Esophagus muscularis mucosa (tissue), 3 donors: Measurements from ENCODE around the gene FRRS1L.

Experiments used
- POLR2AphosphoS5 ChIP-seq, 2 donors: sonication (generic); formaldehyde crosslinking; IDR thresholded peaks; one replicate each; pipeline ENCODE4 v1.6.1; 2017; ENCODE audit warnings: antibody characterized with exemption in 2 of 2
- TF ChIP-seq, protein P1 (sequence below), 3 experiments: fragments of 200-600 bp in 2 of 3; fragments of 450-650 bp in 1 of 3; sonication (generic) in 2 of 3; IDR thresholded peaks; one replicate each; pipeline ENCODE4 v1.5.1; 2017 to 2019; ENCODE audit warnings: antibody characterized with exemption in 3 of 3, mild to moderate bottlenecking in 2 of 3, moderate library complexity in 1 of 3

- TF ChIP-seq POLR2AphosphoS5 (IDR thresholded peaks at IDR 0.05): no peak
- TF ChIP-seq, protein P1, sequence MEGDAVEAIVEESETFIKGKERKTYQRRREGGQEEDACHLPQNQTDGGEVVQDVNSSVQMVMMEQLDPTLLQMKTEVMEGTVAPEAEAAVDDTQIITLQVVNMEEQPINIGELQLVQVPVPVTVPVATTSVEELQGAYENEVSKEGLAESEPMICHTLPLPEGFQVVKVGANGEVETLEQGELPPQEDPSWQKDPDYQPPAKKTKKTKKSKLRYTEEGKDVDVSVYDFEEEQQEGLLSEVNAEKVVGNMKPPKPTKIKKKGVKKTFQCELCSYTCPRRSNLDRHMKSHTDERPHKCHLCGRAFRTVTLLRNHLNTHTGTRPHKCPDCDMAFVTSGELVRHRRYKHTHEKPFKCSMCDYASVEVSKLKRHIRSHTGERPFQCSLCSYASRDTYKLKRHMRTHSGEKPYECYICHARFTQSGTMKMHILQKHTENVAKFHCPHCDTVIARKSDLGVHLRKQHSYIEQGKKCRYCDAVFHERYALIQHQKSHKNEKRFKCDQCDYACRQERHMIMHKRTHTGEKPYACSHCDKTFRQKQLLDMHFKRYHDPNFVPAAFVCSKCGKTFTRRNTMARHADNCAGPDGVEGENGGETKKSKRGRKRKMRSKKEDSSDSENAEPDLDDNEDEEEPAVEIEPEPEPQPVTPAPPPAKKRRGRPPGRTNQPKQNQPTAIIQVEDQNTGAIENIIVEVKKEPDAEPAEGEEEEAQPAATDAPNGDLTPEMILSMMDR (IDR thresholded peaks at IDR 0.05): no peak
Observed at GRCh38 chr9:109192732-109193361, 25.8 kb upstream of the FRRS1L start.
